Peyer's patch (tissue), 4 donors: ENCODE data around the gene SKAP2. TPM values are rescaled to one million over a fixed set of nuclear protein-coding genes. Genes with fewer than 3 reads are reported as not detected.

Source experiments
- DNase-seq, 3 donors: peaks; one replicate each; pipeline ENCODE4 v3.0.0-alpha.2; 2017 to 2019
- H3K27ac ChIP-seq, 4 donors: fragments of 200-600 bp; sonication (generic); one replicate each; pipeline ENCODE4 v1.5.1; 2016 to 2019
- H3K27me3 ChIP-seq, 2 donors: fragments of 200-600 bp; sonication (generic); one replicate each; pipeline ENCODE4 v1.5.1; 2019
- H3K36me3 ChIP-seq, 3 donors: fragments of 200-600 bp; sonication (generic); one replicate each; pipeline ENCODE4 v1.5.1; 2016 to 2019
- H3K4me1 ChIP-seq, 4 donors: fragments of 200-600 bp; sonication (generic); one replicate each; pipeline ENCODE4 v1.5.1; 2016 to 2019
- H3K4me3 ChIP-seq, 4 donors: fragments of 200-600 bp; sonication (generic); 1 replicate in 3 of 4; 2 replicates in 1 of 4; pipeline ENCODE4 v1.5.1; 2016 to 2019; ENCODE audit warnings: mild to moderate bottlenecking in 1 of 4
- H3K9me3 ChIP-seq, 4 donors: fragments of 200-600 bp; sonication (generic); one replicate each; pipeline ENCODE4 v1.5.1; 2016 to 2019; ENCODE audit warnings: mild to moderate bottlenecking in 1 of 4
- POLR2A ChIP-seq, 2 donors: fragments of 450-650 bp; IDR thresholded peaks; one replicate each; pipeline ENCODE4 v1.5.1; 2017; ENCODE audit warnings: antibody characterized with exemption in 2 of 2, mild to moderate bottlenecking in 2 of 2, moderate library complexity in 2 of 2
- total RNA-seq, 4 donors: library from RNA; depleted of rRNA; stranded (reverse); fragments of >200 nt; gene quantifications; one replicate each; pipeline ENCODE4 v1.1.0, GENCODE V29; 2016
- TF ChIP-seq, protein P1 (sequence below), 6 experiments: fragments of 450-650 bp in 4 of 6; fragments of 200-600 bp in 2 of 6; sonication (generic) in 1 of 6; IDR thresholded peaks; one replicate each; pipeline ENCODE4 v1.5.1; 2017 to 2019; ENCODE audit warnings: antibody characterized with exemption in 6 of 6, mild to moderate bottlenecking in 3 of 6, moderate library complexity in 1 of 6

Gene SKAP2
- total RNA-seq, 4 donors from 2014 or later: 32.2 to 101 (median 37.9) TPM

DNA sequence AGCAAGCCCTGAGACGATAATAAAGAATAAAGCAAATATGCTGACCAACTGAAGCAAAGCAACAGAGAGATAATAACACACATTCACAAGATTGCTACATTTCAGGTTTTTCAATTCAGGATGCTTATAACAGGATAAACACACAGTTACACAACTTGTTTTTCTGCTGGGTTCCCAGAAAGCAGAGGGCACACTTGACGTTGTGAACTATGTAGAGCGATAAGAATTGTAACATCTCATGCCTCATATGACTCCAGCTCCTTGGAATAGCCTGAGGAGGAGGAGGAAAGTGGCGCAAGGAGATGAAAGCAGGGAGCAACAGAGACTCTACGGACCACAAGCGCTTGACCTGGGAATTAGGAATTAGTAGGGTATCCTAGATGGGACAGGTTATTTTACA lies 201.7 kb downstream of the SKAP2 start:
- Histone ChIP-seq H3K4me3 (no peak overlapping the region), H3K4me1 (no peaks in the 10 kb centered on the region), H3K27ac (no peak overlapping the region), H3K9me3 (no peaks in the 10 kb centered on the region), H3K27me3 (no peaks in the 10 kb centered on the region), H3K36me3 (no peaks in the 10 kb centered on the region)
- DNase-seq: no peak
- TF ChIP-seq POLR2A (IDR thresholded peaks at IDR 0.05): no peak
- TF ChIP-seq, protein P1, sequence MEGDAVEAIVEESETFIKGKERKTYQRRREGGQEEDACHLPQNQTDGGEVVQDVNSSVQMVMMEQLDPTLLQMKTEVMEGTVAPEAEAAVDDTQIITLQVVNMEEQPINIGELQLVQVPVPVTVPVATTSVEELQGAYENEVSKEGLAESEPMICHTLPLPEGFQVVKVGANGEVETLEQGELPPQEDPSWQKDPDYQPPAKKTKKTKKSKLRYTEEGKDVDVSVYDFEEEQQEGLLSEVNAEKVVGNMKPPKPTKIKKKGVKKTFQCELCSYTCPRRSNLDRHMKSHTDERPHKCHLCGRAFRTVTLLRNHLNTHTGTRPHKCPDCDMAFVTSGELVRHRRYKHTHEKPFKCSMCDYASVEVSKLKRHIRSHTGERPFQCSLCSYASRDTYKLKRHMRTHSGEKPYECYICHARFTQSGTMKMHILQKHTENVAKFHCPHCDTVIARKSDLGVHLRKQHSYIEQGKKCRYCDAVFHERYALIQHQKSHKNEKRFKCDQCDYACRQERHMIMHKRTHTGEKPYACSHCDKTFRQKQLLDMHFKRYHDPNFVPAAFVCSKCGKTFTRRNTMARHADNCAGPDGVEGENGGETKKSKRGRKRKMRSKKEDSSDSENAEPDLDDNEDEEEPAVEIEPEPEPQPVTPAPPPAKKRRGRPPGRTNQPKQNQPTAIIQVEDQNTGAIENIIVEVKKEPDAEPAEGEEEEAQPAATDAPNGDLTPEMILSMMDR (IDR thresholded peaks at IDR 0.05): no peak

DNA sequence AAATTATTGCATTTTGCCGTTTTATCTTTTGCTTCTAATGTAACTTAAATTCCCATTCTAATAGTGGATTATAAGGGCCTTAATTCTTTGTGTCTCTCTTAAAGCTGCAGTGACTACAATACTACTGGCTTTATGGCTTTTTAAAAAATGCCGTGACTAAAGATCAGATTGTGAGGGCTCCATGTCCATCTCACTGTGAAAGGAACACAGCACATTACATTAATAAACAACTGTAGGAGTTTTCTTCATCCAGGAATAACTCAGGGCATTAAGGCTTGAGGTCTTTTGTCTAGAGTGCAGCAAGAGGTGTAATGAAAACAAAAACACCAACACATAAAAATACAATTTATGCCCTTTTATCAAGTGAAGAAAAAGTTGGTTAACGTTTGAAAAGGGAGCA lies 205.3 kb downstream of the SKAP2 start:
- H3K4me3 ChIP-seq: no peak overlapping the region
- no peaks in the 10 kb centered on the region for H3K36me3 ChIP-seq
- H3K27me3 ChIP-seq: no peaks in the 10 kb centered on the region
- H3K4me1 ChIP-seq: no peaks in the 10 kb centered on the region
- no peak overlapping the region for H3K27ac ChIP-seq
- TF ChIP-seq POLR2A (IDR thresholded peaks at IDR 0.05): no peak
- TF ChIP-seq, protein P1 (IDR thresholded peaks at IDR 0.05): no peak
- no peak for DNase-seq
- H3K9me3 ChIP-seq: no peaks in the 10 kb centered on the region

DNA sequence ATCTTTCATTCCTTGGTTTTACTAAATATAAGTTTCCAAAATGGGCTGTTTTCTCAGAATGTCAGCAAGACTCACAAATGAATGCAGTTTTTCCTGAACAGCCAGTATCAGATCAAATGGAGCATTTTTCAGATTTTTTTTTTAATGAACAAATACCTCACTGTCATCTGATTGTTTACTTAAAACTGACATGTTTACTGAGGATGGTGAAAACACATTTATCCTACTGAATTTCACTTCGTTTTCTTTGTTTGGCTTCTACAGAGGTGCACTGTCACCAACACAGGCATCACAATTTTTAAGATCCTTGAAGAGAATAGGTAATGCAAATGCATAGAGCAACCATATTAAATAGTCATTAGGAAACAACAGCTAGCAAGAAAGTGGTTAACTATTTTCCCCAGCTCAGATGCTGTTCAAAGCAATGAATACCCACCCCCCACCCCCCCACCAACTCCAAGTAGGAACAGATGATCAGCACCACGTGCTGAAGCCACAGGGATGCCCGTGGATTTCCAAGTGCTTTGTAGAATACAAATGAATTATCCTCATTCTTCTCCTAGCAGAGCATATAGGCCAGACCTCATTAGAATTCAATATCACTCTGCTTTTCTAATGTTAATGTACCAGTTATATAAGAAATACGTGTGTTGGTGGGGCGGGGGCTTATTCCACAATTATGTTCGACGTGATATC lies 205.9 kb downstream of the SKAP2 start:
- Histone ChIP-seq H3K27me3 (no peaks in the 10 kb centered on the region), H3K4me3 (no peak overlapping the region), H3K27ac (no peak overlapping the region), H3K36me3 (no peaks in the 10 kb centered on the region), H3K4me1 (no peaks in the 10 kb centered on the region), H3K9me3 (no peaks in the 10 kb centered on the region)
- TF ChIP-seq, protein P1 (IDR thresholded peaks at IDR 0.05): no peak
- no peak for TF ChIP-seq POLR2A (IDR thresholded peaks at IDR 0.05)
- no peak for DNase-seq

DNA sequence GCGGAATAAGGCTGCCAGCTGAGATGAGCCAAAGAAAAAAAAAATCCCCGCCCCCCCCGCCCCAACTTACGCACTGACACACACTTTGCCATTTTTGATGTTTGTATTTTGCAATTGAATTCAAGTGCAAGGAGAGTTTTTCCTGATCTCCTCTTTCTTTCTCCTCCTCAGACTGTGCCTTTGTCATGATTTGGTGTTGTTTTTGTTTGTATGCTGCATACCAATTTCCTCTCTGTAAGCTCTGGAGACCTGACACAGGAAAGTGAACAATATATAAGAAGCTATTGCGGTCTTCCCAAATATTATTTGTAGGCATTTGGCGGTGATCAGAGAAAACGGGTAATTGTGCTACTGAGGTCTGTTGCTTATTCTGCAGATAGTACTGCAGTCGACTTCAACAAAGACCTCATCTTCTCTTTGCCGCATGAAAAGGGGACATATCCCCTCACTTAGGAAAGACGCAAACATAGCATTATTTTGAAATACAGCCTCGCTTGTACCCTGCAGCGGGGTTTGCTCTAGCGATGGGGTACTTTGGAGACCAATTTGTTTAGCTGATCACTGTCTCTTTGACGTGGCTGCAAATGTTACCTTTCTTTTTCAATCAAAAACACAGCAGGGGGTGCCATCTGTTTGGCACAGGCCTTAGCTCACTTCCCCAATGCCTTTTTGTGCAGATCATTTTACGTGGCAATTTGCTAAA lies 206.6 kb downstream of the SKAP2 start:
- no peak overlapping the region for H3K4me3 ChIP-seq
- no peak overlapping the region for H3K27ac ChIP-seq
- H3K27me3 ChIP-seq: no peaks in the 10 kb centered on the region
- no peak for DNase-seq
- H3K4me1 ChIP-seq: no peaks in the 10 kb centered on the region
- no peaks in the 10 kb centered on the region for H3K36me3 ChIP-seq
- TF ChIP-seq POLR2A (IDR thresholded peaks at IDR 0.05): no peak
- TF ChIP-seq, protein P1 (IDR thresholded peaks at IDR 0.05): no peak
- no peaks in the 10 kb centered on the region for H3K9me3 ChIP-seq

DNA sequence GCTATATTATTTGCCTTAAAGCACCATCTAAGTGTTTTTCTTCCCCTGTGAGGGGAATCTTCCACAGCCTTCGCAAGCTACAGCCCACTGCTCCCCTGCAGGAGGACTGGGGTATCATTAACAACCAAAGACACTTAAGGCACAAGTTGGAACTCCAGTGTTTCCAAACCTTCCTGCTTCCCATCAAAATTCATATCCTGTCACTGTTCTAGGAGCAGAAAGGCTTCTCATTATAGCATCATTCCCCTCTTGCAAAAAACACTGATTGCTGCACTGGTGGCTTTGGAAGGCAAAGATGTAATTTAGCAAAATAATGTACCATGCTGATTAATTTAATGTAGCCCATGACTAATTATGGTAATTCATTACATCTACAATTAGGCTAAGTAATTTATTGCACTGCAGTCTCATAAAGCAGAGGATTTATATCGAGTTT lies 207.2 kb downstream of the SKAP2 start:
- Histone ChIP-seq H3K4me3 (no peak overlapping the region), H3K36me3 (no peaks in the 10 kb centered on the region), H3K4me1 (no peaks in the 10 kb centered on the region), H3K27ac (no peak overlapping the region), H3K27me3 (no peaks in the 10 kb centered on the region), H3K9me3 (no peaks in the 10 kb centered on the region)
- DNase-seq: no peak
- no peak for TF ChIP-seq POLR2A (IDR thresholded peaks at IDR 0.05)
- TF ChIP-seq, protein P1 (IDR thresholded peaks at IDR 0.05): no peak
